SH-SY5Y (cell line): ENCODE results near the gene TMEM123.

ENCODE experiments used
- GATA2 ChIP-seq: IDR thresholded peaks from 2 replicates; pipeline ENCODE4 v1.6.1; 2011; ENCODE audit warnings: mild to moderate bottlenecking, low read depth, low read length
- GATA3 ChIP-seq: IDR thresholded peaks from 2 replicates; pipeline ENCODE4 v1.6.1; 2011; ENCODE audit warnings: low read depth, mild to moderate bottlenecking, low read length, moderate library complexity

The TMEM123 gene

GRCh38 chr11:102386136-102386734 lies 66.3 kb downstream of the TMEM123 start:
- TF ChIP-seq GATA2 (no peak), GATA3 (no peak)

GRCh38 chr11:102385085-102386007 lies 67.2 kb downstream of the TMEM123 start:
- TF ChIP-seq GATA2: no peak

DNA sequence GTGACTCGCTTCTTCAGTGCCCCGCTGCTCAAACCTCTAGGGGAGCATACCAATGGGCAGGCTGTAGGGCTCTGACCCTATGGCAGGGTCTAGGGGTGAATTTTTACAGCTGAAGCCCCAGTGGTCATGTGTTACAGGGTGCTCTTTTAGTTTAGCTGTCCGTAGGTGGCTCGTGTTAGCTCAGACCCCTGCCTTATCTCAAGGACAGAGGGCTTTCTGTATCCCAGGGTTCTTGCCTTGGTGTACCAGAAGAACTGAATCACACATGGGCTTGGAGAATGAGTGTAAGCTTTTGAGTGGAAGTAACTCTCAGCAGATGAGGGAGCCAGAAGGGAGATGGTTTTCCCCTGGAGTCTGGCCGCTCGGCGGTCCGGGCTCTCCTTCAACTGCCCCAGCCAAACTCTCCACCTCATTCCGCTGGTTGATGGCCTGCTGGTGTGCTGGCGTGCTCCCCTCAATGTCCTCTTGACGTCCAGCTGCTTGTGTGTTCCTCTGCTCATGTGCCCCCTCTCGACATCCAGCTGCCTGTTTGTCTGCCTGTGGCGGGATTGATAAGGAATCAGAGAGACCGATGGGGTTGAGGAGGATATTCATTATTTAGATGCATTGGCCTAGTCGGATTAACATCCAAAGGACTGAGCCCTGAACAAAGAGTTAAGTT lies 68.0 kb downstream of the TMEM123 start:
- TF ChIP-seq GATA3 (no peak), GATA2 (no peak)

DNA sequence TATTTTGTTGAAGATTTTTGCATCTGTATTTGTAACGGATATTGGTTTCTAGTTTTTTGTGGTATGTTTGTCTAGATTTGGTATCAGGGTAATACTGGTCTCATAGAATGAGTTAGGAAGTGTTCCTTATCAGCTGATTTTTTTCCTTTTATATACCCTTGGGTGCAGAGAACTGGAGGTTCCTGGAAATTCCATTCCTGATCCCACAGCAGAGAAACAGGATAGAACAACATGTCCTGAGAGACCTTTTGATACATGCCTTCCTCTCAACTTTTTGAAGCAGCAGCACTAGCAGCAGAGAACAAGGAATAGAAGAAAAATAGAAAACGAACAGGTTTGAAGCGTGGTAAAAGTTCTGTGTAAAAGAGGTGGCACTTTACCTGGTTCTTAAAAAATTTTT lies 68.7 kb downstream of the TMEM123 start:
- TF ChIP-seq GATA2 (no peak), GATA3 (no peak)

GRCh38 chr11:102382384-102382783 lies 70.2 kb downstream of the TMEM123 start:
- TF ChIP-seq GATA3 (no peak), GATA2 (no peak)

DNA sequence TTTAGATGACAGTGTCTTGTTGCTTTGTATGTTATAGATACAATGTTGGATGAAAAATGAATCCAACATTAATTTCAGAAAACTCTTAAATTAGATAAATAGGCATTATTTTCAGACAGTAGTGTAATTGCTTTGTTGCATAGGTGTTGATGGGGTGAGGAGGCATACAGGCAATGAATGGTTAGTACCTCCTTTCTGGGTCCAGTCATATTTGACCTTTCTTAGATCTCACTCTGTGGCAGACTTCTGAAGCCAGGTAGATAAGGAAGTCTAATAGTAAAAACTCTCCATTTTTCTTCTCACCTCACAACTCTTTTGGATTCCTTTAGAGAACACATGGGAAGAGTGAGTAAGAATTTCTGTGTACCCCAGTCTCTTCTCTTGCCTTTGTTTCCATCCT lies 73.7 kb downstream of the TMEM123 start:
- TF ChIP-seq GATA3 (no peak), GATA2 (no peak)

GRCh38 chr11:102377891-102378290 lies 74.7 kb downstream of the TMEM123 start:
- TF ChIP-seq GATA2 (no peak), GATA3 (no peak)

- TF ChIP-seq GATA2 (no peak), GATA3 (no peak)
Observed at GRCh38 chr11:102375720-102376399, 76.7 kb downstream of the TMEM123 start.

- TF ChIP-seq GATA2: no peak
- no peak for TF ChIP-seq GATA3
Observed at GRCh38 chr11:102368472-102368871, 84.1 kb downstream of the TMEM123 start.

DNA sequence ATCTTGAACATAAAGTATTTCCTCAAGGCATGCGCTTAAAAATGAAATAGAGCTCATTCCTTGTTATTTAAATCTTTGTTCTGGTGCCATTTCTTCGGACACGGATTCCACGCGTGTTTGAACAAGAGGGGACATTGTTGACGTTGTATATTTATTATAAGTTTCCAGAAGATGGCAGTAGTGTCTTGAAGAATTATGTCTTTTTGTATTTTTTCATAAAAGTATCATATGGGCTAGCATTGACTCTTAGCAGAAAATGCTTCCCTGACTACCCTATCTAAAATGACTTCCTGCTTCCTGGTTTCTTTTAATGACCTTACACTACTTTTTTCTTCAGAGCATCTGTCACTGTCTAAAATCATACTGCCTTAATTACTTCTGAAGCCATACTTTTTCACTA lies 85.2 kb downstream of the TMEM123 start:
- TF ChIP-seq GATA2: no peak
- no peak for TF ChIP-seq GATA3

DNA sequence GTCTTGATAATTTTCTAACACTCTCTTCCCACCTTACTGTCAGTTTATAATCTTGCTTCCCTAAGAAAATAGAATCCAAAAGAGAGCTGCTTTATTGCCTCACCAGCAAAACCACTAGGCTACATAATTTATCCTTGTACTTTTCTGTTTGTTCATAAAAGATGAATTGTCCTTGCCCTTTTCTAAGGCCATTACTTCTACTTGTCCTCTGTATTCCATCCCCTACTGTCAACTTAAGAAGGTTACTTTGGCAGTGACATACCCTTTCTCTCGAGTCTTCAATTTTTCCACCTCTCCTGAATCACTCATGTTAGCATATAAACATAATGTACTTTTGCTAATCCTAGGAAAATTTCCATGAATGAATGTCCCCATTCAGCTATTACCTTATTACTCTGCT lies 87.6 kb downstream of the TMEM123 start:
- TF ChIP-seq GATA2: no peak
- TF ChIP-seq GATA3: no peak

DNA sequence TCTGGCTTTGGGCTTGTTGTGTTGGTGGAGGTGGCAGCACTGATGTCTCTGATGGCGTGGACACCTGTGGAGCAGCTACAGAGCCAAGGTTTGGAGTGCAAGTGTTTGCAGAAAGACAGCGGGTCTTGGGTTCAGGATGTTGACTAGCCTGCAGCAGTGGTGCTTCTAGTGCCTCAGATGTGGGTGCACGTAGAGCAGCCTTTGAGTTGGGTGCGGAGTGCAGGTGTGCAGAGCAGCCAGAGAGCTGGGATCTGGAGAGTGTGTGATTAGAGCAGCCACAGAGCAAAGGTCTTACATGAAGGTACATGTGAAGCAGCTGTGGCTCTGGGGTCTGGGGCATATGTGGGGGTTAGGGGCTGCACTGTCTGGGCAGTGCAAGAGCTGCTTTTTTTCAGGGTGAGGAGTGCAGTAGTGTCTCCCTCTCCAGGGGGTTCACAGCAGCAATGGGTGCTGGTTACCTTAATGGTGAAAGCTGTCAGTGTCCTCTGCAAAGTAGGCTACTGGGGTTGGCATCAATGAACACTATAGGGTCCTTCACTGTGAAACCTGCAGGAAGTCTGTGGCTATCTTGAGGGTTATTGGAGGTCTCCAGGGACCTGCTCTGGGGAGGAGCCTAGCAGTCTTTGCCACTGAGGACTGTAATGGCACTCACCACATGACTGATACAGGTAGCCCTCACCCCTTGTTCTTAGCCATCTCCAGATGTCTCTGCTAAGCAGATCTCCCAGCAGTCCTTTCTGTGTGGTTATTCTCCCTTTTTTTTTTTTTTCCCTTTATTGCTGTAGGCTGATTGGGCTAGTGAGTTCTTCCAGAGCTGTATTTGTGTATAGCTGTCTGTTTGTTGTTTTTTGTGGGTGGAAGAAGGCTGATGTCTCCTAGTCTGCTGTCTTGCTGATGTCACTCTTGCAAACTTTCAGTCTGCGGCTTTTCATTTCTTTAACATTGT lies 91.2 kb downstream of the TMEM123 start:
- TF ChIP-seq GATA2 (no peak), GATA3 (no peak)

GRCh38 chr11:102360681-102361080 lies 91.9 kb downstream of the TMEM123 start:
- no peak for TF ChIP-seq GATA2
- no peak for TF ChIP-seq GATA3
